Kidney epithelial cell (primary cell): ENCODE measurements around the gene GNB5. TPM values are rescaled to one million over a fixed set of nuclear protein-coding genes. Genes with fewer than 3 reads are reported as not detected.

Source experiments
- DNase-seq: peaks from one replicate; pipeline ENCODE4 v3.0.0-alpha.2; 2010; ENCODE audit warnings: low read depth
- H3K27me3 ChIP-seq: 2 replicates; pipeline ENCODE4 v1.6.0; 2011; ENCODE audit warnings: low read length; ENCODE audit not compliant: control insufficient read depth, insufficient read depth
- H3K36me3 ChIP-seq: 2 replicates; pipeline ENCODE4 v1.5.1; 2011; ENCODE audit warnings: low read length; ENCODE audit not compliant: control insufficient read depth, insufficient read depth
- H3K4me3 ChIP-seq: 2 replicates; pipeline ENCODE4 v1.5.1; 2011; ENCODE audit warnings: low read depth, mild to moderate bottlenecking, control low read depth, low read length
- CTCF ChIP-seq: IDR thresholded peaks from 2 replicates; pipeline ENCODE4 v1.5.1; 2011; ENCODE audit warnings: mild to moderate bottlenecking, moderate library complexity, low read length, control low read depth, inconsistent platforms; ENCODE audit not compliant: insufficient read depth, poor library complexity, severe bottlenecking
- total RNA-seq: library from RNA; depleted of rRNA; stranded (reverse); fragments of >200 nt; gene quantifications from 2 replicates; pipeline ENCODE4 v1.2.3, GENCODE V29; 2015

The GNB5 gene
- total RNA-seq, 1 donor from 2014 or later = 46.7 TPM

- no peak for DNase-seq
- Histone ChIP-seq H3K27me3 (no peaks in the 10 kb centered on the region), H3K36me3 (no peaks in the 10 kb centered on the region), H3K4me3 (no peak overlapping the region)
- TF ChIP-seq CTCF = no peak
These were observed 26.0 kb upstream of the GNB5 start for GRCh38 chr15:52217186-52217585.

DNA sequence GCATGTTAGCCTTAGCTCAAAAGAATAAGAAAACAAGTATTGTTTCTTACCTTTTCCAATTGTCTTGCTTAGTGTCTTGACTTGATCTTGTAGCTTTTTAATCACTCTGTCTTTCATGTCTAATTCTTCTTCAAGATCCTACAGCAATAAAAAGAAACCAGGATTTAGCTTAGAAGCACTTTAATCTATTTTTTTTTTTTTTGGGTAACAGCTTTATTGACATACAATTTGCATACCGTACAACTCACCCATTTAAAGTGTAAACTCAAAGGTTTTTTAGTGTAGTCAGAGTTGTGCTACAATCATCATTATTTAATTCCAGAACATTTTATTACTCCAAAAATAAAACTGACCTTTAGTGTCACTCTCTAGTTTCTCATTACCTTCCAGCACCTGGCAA lies 23.4 kb upstream of the GNB5 start:
- H3K4me3 ChIP-seq = no peak overlapping the region
- H3K36me3 ChIP-seq = no peaks in the 10 kb centered on the region
- H3K27me3 ChIP-seq = no peaks in the 10 kb centered on the region
- TF ChIP-seq CTCF = no peak
- DNase-seq = no peak

DNA sequence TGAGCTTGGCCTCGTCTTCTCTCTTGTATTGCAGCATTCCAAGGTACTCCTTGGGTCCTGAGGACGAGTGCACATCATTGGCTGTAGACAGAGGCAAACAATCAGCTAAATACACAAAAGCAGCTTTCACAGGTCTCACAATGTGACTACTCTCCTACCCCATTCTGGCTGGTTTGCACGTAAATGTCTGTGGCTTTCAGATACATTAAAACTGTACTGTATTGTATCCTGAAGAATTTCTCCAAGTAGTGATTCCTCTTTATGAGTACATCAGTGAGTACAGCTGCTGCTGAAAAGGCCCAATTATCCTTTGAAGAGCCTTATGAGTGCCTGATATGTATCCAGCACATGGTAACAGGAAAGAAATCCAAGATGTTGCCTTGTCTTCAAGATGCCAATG lies 22.0 kb upstream of the GNB5 start:
- DNase-seq = no peak
- Histone ChIP-seq H3K36me3 (no peaks in the 10 kb centered on the region), H3K4me3 (no peak overlapping the region), H3K27me3 (no peaks in the 10 kb centered on the region)
- no peak for TF ChIP-seq CTCF

DNA sequence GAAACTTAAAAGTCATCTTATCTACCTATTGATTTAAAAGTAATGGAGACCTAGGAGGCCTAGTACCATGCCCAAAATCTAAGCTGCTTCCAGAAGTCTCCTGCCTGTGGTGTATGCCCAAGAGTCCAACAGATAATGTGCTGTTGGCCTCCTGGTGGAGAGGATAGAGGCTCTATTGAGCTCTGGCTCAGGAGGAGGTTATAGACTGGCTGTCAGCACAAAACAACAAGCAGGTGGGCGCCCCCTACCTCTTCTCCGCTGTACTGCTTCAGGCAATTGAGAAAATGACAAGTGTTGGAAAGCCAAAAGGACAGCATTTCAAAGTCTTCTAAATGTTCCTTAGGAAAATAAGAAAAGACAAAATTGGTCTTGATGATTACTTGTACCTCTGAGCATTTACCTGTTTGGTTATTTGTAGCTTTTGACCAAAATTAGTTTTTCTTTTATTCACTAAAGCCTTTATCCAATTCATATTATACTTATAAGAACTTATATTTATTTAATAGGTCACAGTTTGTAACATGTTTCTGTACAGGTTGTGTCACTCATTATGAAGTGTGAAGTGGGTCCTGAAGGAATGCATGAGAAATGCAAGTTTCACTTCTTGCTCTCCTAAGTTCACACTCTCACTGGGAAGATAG lies 17.2 kb upstream of the GNB5 start:
- DNase-seq = no peak
- H3K4me3 ChIP-seq = no peak overlapping the region
- peak; percentile 78 for TF ChIP-seq CTCF
- H3K36me3 ChIP-seq = no peaks in the 10 kb centered on the region
- H3K27me3 ChIP-seq = no peaks in the 10 kb centered on the region

GRCh38 chr15:52207191-52207590 lies 16.0 kb upstream of the GNB5 start:
- TF ChIP-seq CTCF = no peak
- DNase-seq = no peak
- no peak overlapping the region for H3K4me3 ChIP-seq
- H3K27me3 ChIP-seq = no peaks in the 10 kb centered on the region
- no peaks in the 10 kb centered on the region for H3K36me3 ChIP-seq

DNA sequence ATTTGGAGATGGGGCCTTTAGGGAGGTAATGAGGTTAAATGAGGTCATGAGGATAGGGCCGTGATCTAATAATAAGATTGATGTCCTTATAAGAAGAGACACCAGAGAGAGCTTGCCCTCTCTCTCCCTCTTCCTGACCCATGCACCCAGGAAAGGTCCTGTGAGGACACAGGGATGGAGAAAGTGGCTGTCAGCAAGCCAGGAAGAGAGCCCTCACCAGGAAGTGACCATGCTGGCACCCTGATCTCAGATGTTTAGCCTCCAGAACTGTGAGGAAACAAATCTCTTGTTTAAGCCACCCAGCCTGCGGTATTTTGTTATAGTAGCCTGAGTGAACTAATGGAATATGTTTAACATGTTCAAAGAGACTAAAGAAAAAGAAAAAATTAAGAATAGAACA lies 15.3 kb upstream of the GNB5 start:
- TF ChIP-seq CTCF = no peak
- H3K4me3 ChIP-seq = no peak overlapping the region
- no peaks in the 10 kb centered on the region for H3K36me3 ChIP-seq
- DNase-seq = no peak
- H3K27me3 ChIP-seq = no peaks in the 10 kb centered on the region
